Pancreas (tissue), 10 donors: Measurements from ENCODE around the gene OPN1SW. TPM values are rescaled to one million over a fixed set of nuclear protein-coding genes. Genes with fewer than 3 reads are reported as not detected.

Experiments used
- ATAC-seq, 4 donors: fragments of 200-7000 bp; cut with Tn5 transposase; one replicate each; pipeline versions ENCODE4 v1.8.0 to v1.9.1; 2020; ENCODE audit warnings: mild to moderate bottlenecking in 4 of 4, moderate library complexity in 4 of 4
- DNase-seq, 6 donors: peaks; one replicate each; pipeline ENCODE4 v3.0.0-alpha.2; 2020
- FAIRE-seq: peaks from 2 replicates; lab custom pipeline; 2012; peaks lifted over from hg19 to GRCh38; lab: Jason Lieb, UNC
- H3K27ac ChIP-seq, 4 donors: fragments of 200-600 bp; sonication (generic); 1 replicate in 3 of 4; 2 replicates in 1 of 4; pipeline versions ENCODE4 v1.5.0 to v1.8.0; 2020
- H3K27me3 ChIP-seq, 4 donors: fragments of 200-600 bp; one replicate each; pipeline ENCODE4 v1.8.0; 2021
- H3K36me3 ChIP-seq, 3 donors: fragments of 200-600 bp; sonication (generic) in 1 of 3; one replicate each; pipeline versions ENCODE4 v1.5.0 to v1.8.0; 2020 to 2021
- H3K4me1 ChIP-seq, 3 donors: fragments of 200-600 bp; one replicate each; pipeline ENCODE4 v1.8.0; 2021
- H3K4me3 ChIP-seq, 4 donors: fragments of 200-600 bp; sonication (generic) in 2 of 4; one replicate each; pipeline versions ENCODE4 v1.5.0 to v1.8.0; 2020 to 2021
- H3K9me3 ChIP-seq, 4 donors: fragments of 200-600 bp; one replicate each; pipeline ENCODE4 v1.8.0; 2021
- CTCF ChIP-seq, 4 donors: fragments of 200-600 bp; sonication (generic) in 3 of 4; IDR thresholded peaks; one replicate each; pipeline versions ENCODE4 v1.5.0 to v1.8.0; 2021; ENCODE audit warnings: antibody characterized with exemption in 4 of 4
- WGBS, 2 donors: extraction: QIAGEN DNeasy Blood & Tissue Kit; methylation state at CpG; one replicate each; pipeline ENCODE4 v1.1.7; 2013; 5-methylcytosine and 5-hydroxymethylcytosine counted together
- intact Hi-C, 3 donors: fragments of 100-400 bp; cut with DNase I; formaldehyde crosslinking; loops; one replicate each; pipeline versions ENCODE4 v1.11.1 to v1.14.2; 2022
- polyA plus RNA-seq, 2 donors: library from polyadenylated mRNA; stranded (reverse); fragments of 200-250 nt; gene quantifications; one replicate each; pipeline ENCODE4 v1.2.3, GENCODE V29; 2013
- total RNA-seq, 6 donors: library from RNA; stranded (reverse); fragmentation: NEBNext Ultra II Directional in 4 of 6; extraction: Animal tissue kit (Norgen Biotek cat#: 25700) in 4 of 6; gene quantifications; one replicate each; pipeline versions ENCODE4 v1.2.1 to v1.2.4, GENCODE V29; 2021 to 2023
- donor health status: healthy with polysubstance abuse.
- donor health status: DM: no; HTN: no; CAD: no; lungs with moderate emphysema.
- donor health status: DM: no; HTN: no; CAD: no.
- donor health status: control.
- donor health status: control.
- donor health status: Bipolar disorder and iron deficiency.
- donor health status: DM: yes; HTN: yes; CAD: no.
- donor health status: DM: no; HTN: no; CAD: no.
- donor health status: DM: no; HTN: no; CAD: no.
- donor health status: DM: yes; HTN: yes; CAD: no.

The OPN1SW gene, protein sequence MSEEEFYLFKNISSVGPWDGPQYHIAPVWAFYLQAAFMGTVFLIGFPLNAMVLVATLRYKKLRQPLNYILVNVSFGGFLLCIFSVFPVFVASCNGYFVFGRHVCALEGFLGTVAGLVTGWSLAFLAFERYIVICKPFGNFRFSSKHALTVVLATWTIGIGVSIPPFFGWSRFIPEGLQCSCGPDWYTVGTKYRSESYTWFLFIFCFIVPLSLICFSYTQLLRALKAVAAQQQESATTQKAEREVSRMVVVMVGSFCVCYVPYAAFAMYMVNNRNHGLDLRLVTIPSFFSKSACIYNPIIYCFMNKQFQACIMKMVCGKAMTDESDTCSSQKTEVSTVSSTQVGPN
- total RNA-seq (not detected), polyA plus RNA-seq (not detected)

DNA sequence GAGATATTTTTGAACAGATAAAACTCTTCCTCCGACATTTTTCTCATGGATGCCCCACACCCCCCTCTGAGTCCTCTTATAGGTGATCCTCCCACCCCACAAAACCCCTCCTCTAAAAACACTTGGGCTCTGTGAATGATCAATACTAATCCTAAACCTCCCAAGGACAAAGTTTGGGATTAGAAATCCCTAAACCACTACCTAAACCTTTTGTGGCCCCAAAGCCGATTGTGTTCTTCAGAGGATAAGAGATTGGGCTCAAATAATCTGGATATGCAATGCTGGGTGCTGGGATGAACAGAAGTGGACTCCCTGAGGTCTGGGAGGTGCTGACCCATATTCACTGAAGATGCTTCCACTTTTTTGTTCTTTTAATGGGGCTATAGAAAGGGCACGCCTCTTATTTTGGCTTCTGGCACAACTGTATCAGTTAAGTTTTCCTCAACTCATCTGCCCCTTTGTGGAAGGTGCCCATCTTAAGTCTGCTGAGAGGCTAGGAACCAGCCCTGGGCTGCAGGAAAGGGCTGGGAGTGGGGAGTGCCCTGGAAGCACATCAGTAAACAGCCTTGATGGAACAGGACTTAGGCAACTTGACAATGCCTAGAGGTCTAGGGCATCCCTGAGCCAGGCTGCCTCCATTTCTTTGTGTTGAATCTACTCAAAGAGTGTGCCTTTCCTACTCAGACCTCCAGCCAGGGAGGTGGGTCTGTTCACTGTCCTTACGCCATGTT, at the start of gene OPN1SW:
OPN1SW (minus strand) TSS at position 51 of the 731 bp plus-strand sequence; CDS start at position 38, 13 bp downstream.
- Histone ChIP-seq H3K4me1 (no peaks in the 10 kb centered on the region), H3K27me3 (no peaks in the 10 kb centered on the region), H3K27ac (no peak within 1 kb of the TSS), H3K36me3 (peaks cover 0 to 5% (median 4%) of the 10 kb centered on the region in 3 donors), H3K9me3 (no peaks in the 10 kb centered on the region), H3K4me3 (no peak within 1 kb of the TSS)
- intact Hi-C loops, result no loop called here
- 96 to 98% methylated on average over 4 of the region's 4 CpGs for WGBS, 2 donors
- ATAC-seq, result no peak
- no peak for DNase-seq
- FAIRE-seq, result no peak
- no peak for TF ChIP-seq CTCF (IDR thresholded peaks at IDR 0.05)

GRCh38 chr7:128821724-128822123, 46.1 kb upstream of the OPN1SW start:
- 89 to 93% methylated on average over 4 of the region's 4 CpGs for WGBS, 2 donors
- DNase-seq (no peak), FAIRE-seq (no peak), ATAC-seq (no peak)
- Histone ChIP-seq H3K9me3 (no peaks in the 10 kb centered on the region), H3K4me1 (no peaks in the 10 kb centered on the region), H3K27me3 (no peaks in the 10 kb centered on the region), H3K4me3 (no peak overlapping the region), H3K27ac (no peak overlapping the region), H3K36me3 (no peaks in the 10 kb centered on the region)
- TF ChIP-seq CTCF (IDR thresholded peaks at IDR 0.05), result no peak
- intact Hi-C loops, result no loop called here

- Histone ChIP-seq H3K9me3 (no peaks in the 10 kb centered on the region), H3K36me3 (no peaks in the 10 kb centered on the region), H3K27ac (no peak overlapping the region), H3K27me3 (no peaks in the 10 kb centered on the region), H3K4me3 (no peak overlapping the region), H3K4me1 (peaks cover 0 to 3% (median 0%) of the 10 kb centered on the region in 3 donors)
- WGBS, 2 donors, result 82 to 94% methylated on average over 3 of the region's 3 CpGs
- ATAC-seq, result no peak
- no peak for TF ChIP-seq CTCF (IDR thresholded peaks at IDR 0.05)
- DNase-seq, result no peak
- intact Hi-C loops, result no loop called here
- FAIRE-seq, result no peak
These were observed 43.1 kb upstream of the OPN1SW start for GRCh38 chr7:128818694-128819093.

DNA sequence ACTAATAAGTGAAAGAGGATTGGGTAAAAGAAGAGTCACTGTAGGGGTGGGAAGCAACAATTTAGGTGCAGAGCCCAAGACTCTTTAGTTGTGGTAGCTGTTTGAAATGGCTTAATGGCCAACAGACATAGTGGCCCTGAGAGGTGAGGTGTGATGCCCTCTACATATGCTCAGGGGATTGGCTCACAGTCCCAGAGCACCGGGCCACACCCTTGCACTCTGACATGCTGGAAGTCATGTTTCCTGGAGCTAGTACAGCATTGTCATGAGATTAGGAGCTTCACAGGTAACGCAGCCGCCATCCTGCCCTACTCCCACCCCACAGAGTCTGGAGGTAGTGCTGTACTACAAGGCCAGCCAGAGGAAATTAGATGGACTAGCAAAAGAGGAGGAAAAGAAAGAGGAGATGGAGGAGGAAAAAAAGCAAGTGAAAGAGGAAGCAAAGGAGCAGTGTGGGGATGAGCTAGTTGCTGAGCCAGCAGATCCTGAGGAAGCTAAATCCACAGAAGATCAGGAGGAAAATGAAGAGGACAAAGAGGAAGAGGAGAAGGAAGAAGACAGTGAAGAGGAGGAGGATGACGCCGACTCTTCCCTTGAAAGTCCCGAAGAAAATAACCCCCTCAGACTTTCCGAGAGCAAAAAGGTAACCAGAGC, 39.8 kb upstream of the OPN1SW start:
- DNase-seq, result no peak
- intact Hi-C loops, result no loop called here
- ATAC-seq, result no peak
- 95 to 97% methylated on average over 7 of the region's 7 CpGs for WGBS, 2 donors
- Histone ChIP-seq H3K27ac (no peak overlapping the region), H3K4me1 (peaks cover 0 to 3% (median 0%) of the 10 kb centered on the region in 3 donors), H3K4me3 (no peak overlapping the region), H3K36me3 (no peaks in the 10 kb centered on the region), H3K9me3 (no peaks in the 10 kb centered on the region), H3K27me3 (no peaks in the 10 kb centered on the region)
- no peak for TF ChIP-seq CTCF (IDR thresholded peaks at IDR 0.05)
- FAIRE-seq, result no peak
